CD4-positive, alpha-beta T cell treated with Interleukin-15 for 4 hours (primary cell): ENCODE measurements around the gene SLC48A1.
A peak's percentile ranks its signal among the peaks of the same experiment; 100 is the strongest.
"Not testable (repeated sequence)": the region's sequence is repeated elsewhere in the genome, so short reads cannot be mapped to it uniquely, and the experiment has no call there.

Source experiments
- DNase-seq: peaks from one replicate; pipeline ENCODE4 v3.0.0-alpha.2; 2020; ENCODE audit warnings: low spot score

Gene SLC48A1

DNA sequence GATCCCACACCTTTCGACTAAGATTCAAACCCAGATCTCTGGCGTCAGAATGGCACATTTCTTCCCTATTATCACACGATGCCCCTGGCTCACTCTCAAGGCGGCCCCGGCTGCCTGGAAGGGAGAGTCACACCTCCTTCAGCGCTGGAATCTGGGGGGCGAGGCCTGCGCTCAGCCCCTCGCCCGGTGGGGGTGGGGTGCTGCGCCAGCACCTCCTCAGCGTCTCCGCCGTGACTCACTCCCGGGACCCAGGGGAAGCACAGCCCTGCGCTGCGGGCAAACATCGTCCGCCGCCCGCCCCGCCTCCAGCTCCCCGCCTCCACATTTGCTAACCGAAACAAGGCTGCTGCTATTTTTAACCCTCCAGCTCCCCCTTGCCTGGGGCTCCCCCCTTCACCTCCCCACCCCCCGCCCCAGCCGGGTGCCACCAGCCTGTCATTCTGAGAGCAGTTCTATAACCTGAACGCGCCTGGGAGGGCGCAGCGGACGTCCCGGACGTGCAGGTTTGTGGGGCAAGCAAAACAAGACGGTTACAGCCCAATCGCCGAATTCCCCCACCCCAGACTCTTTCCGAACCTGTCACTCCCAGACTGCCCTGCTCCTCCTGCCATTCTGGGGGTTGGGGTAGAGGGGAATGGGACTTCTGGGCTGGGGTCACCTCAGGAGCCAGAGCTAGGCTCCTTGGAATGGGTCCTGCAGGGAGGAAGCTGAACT lies 39.9 kb downstream of the SLC48A1 start:
- peak; percentile 93 for DNase-seq

DNA sequence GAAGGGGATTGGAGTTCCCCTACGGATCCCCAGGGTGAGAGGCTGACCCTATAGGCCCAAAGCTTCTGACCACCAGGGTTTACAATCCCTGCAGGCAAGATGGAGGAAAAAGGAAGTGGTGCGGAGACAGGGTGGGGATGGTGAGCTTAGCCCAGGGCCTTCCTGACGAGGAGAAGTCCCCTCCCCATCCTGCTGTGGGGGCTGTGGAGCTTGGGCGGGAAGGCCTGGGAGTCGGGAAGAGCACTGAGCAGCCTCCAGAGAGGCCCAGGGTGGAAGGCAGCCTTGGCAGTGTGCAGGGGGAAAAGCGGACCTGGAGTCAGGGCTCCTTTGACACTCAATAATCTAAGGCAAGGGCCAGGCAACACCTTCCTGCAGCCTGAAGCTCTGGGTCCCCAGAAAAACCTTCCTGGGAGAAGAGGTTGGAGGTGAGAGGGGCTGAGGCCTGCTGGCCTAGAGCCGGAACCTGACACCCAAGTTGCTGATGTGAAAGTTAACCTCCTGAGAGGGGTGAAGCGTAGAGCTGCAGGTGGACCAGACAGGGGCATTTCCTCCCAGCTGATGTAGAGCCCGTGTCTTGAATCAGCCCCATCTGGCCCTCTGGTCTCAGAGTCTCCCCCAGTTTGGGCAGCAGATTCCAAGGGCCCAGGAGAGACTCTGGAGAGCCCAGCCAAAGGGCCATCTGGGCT lies 40.6 kb downstream of the SLC48A1 start:
- DNase-seq, result no peak

DNA sequence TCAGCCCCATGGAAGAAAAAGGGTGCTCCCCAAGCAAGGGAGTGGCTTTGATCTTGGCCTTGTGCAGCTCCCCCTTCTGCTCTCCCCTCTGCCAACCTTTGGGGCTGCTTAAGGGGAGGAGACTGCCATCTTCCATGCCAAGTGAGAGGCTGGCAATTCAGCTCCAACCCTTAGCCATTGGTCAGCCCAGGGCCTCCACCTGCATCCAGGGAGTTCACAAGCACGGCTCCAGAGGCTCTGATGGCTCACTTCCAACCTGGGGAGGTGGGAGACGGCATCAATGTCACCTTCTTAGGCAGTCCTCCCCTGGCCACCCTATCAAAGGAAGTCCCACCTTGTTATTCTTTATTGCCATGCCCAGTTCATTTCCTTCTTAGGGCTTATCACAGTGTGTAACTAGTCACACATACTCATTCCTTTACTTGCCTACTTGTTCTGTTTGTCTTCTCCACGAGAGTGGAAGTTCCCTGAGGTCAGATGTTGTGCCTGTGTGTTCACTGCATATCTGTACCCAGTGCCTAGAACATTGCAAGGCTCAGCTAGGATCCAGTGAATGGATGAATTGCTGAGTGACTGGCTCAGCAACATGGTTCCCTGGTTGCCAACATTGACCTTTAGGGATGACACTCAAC lies 41.6 kb downstream of the SLC48A1 start:
- DNase-seq, result no peak

- not testable (repeated sequence) for DNase-seq
Observed at GRCh38 chr12:47815447-47815846, 42.4 kb downstream of the SLC48A1 start.

GRCh38 chr12:47816403-47817271 lies 43.6 kb downstream of the SLC48A1 start:
- no peak for DNase-seq

- no peak for DNase-seq
Observed at GRCh38 chr12:47817272-47818006, 44.4 kb downstream of the SLC48A1 start.

GRCh38 chr12:47818007-47818376 lies 45.0 kb downstream of the SLC48A1 start:
- no peak for DNase-seq

- no peak for DNase-seq
Observed at GRCh38 chr12:47818467-47819137, 45.6 kb downstream of the SLC48A1 start.

- peak; percentile 37 for DNase-seq
Observed at GRCh38 chr12:47819138-47819895, 46.3 kb downstream of the SLC48A1 start.

- peak; percentile 74 for DNase-seq
Observed at GRCh38 chr12:47819896-47820630, 47.0 kb downstream of the SLC48A1 start, which contains the start of gene HDAC7. Gene HDAC7, minus strand, starts transcription at chr12:47819903. Its CDS starts 118 bp downstream, at chr12:47819785.

- DNase-seq, result no peak
Observed at GRCh38 chr12:47820631-47821345, 47.8 kb downstream of the SLC48A1 start.

- no peak for DNase-seq
Observed at GRCh38 chr12:47821346-47821706, 48.3 kb downstream of the SLC48A1 start.

DNA sequence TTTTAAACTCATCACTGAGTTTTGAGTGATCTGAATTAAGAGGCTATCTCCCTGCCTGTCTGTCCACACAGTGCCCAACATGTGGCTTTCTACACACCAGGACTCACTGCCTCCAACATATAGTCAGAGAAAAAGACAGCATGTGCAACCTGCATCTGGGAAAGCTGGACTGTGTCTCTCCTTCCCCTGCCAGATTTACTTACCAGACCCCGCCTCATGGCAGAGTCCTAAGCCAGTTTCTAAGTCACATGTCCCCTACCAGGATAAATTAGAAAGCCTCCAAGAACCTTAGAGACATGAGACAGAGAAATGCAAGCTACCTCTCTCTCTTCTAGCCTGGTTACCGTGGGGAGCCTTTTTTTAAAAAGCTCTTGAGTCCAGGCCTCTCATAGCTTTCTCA lies 49.4 kb downstream of the SLC48A1 start:
- DNase-seq, result no peak

- no peak for DNase-seq
Observed at GRCh38 chr12:47822863-47823262, 49.8 kb downstream of the SLC48A1 start.

DNA sequence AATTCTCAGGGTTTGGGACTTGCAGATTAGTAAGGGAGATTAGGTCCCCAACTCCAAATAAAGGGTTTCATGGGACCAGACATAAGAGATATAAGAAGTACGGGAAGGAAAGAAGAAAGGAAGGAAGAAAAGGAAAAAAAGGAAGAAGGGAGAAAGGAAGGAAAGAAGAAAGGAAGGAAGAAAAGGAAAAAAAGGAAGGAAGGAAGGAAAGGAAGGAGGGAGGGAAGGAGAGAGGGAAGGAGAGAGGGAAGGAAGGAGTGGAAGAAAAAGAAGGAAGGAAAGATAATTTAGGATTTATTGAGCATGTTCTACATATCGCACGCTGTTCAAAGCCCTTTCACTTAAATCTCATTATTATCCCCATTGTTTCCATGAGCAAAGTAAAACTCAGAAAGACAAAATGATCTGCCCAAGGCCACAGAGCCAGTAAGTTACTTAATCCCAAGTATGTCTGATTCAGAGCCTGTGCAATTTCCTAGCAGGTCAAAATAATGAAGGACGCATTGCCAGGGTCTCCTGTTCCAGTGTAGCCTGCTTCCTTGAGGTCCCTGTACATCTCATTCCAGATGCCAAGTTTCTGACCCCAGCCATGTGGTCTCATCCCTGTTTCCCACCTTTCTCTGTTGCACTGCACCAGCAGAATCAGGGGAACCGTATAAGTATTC lies 50.5 kb downstream of the SLC48A1 start:
- no peak for DNase-seq

- peak; percentile 67 for DNase-seq
Observed at GRCh38 chr12:47824198-47824597, 51.2 kb downstream of the SLC48A1 start.

GRCh38 chr12:47824635-47825034 lies 51.6 kb downstream of the SLC48A1 start:
- DNase-seq, result no peak

- no peak for DNase-seq
Observed at GRCh38 chr12:47825173-47825639, 52.2 kb downstream of the SLC48A1 start.
